ENCODE results near the gene DDC.

DNA sequence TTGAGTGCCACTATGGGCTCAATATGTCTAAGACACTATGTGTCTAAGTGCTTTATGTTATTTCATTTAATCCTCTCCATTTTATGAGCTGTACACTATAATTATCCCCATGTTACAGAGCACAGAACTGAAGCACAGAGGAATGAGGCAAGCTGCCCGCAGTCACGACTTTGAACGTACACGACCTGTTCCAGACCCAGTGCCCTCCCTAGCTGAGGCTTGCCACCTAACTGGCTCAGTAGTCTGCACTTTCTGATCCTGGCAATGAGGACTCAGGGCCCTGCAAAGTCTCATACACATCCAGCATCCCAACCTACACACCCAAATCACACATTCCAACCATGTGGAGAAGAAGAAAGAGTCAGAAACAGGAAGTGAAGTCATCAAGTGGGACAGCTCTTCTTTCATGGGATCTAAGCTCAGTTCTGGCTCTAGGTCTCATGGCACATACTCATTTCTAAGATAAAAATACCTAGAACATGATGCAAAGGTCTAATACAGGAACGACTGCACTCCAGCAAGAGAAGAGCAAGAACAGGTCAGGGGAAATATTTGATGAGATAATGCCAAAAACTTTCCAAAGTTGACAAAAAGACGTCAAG lies 42.4 kb upstream of the DDC start:
- TF ChIP-seq, protein P1, sequence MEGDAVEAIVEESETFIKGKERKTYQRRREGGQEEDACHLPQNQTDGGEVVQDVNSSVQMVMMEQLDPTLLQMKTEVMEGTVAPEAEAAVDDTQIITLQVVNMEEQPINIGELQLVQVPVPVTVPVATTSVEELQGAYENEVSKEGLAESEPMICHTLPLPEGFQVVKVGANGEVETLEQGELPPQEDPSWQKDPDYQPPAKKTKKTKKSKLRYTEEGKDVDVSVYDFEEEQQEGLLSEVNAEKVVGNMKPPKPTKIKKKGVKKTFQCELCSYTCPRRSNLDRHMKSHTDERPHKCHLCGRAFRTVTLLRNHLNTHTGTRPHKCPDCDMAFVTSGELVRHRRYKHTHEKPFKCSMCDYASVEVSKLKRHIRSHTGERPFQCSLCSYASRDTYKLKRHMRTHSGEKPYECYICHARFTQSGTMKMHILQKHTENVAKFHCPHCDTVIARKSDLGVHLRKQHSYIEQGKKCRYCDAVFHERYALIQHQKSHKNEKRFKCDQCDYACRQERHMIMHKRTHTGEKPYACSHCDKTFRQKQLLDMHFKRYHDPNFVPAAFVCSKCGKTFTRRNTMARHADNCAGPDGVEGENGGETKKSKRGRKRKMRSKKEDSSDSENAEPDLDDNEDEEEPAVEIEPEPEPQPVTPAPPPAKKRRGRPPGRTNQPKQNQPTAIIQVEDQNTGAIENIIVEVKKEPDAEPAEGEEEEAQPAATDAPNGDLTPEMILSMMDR (conservative IDR thresholded peaks at IDR 0.05), result no peak
- TF ChIP-seq EZH2 (IDR thresholded peaks at IDR 0.05; ENCODE audit: low read depth), result no peak

All from PC-9 (cell line).